ENCODE data around the gene TMEM86B.
"Not testable (repeated sequence)": the region's sequence is repeated elsewhere in the genome, so short reads cannot be mapped to it uniquely, and the experiment has no call there.

Gene TMEM86B

GRCh38 chr19:55241143-55241934 is 12.8 kb upstream of the TMEM86B start:
- DNase-seq, result no peak

- no peak for DNase-seq
Measured at GRCh38 chr19:55240713-55241020, 12.1 kb upstream of the TMEM86B start.

- DNase-seq, result no peak
Measured at GRCh38 chr19:55239004-55239403, 10.4 kb upstream of the TMEM86B start.

GRCh38 chr19:55238030-55238429 is 9.5 kb upstream of the TMEM86B start:
- no peak for DNase-seq

GRCh38 chr19:55232986-55233385 is 4.4 kb upstream of the TMEM86B start:
- no peak for DNase-seq

GRCh38 chr19:55232286-55232602 is 3.7 kb upstream of the TMEM86B start:
- DNase-seq, result no peak

DNA sequence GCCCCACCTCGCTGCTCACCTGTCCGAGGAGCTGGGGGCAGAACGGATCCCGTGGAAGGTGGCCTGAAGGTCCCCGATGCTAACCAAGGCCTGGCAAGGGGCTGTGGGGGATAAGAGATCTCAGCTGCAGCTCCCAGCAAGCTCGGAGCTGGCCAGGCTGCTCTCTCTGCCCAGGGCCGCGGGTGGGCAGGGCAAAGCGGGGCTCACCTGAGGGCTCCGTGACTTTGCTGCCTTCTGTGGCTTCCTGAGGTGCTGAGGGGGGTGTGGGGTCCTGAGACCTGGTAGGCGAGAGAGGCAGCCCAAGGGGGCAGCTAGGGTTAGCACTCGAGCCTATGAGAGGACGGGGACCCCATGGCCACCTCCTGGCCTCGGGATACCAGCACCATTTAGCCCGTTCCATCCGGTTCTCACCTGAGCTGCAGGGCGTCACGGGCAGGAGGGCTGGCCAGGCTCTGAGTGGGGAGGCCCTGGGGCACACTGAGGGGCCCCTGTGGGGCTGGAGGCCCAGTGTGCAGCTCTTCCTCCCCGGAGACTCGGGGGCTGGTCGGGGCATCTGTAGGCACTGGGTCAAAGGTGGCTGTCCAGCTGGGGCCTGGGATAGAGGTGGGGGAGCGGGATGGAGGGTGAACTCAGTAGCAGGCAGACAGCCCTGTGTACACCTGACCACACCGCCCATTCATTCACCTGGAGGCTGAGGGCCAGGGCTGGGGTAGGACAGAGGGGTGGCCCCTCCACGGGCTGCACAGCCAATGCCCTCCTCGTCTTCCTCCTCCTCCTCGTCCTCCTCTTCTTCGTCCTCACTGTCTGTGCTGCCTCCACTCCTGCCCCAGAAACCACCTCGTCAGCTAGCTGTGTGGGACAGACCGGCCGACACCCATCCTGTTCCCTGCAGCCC is 3.1 kb upstream of the TMEM86B start:
- no peak for DNase-seq

GRCh38 chr19:55230780-55231179 is 2.2 kb upstream of the TMEM86B start:
- DNase-seq, result no peak

GRCh38 chr19:55230329-55230728 is 1.8 kb upstream of the TMEM86B start:
- no peak for DNase-seq

- DNase-seq, result no peak
Measured at GRCh38 chr19:55229789-55230182, 1.2 kb upstream of the TMEM86B start.

DNA sequence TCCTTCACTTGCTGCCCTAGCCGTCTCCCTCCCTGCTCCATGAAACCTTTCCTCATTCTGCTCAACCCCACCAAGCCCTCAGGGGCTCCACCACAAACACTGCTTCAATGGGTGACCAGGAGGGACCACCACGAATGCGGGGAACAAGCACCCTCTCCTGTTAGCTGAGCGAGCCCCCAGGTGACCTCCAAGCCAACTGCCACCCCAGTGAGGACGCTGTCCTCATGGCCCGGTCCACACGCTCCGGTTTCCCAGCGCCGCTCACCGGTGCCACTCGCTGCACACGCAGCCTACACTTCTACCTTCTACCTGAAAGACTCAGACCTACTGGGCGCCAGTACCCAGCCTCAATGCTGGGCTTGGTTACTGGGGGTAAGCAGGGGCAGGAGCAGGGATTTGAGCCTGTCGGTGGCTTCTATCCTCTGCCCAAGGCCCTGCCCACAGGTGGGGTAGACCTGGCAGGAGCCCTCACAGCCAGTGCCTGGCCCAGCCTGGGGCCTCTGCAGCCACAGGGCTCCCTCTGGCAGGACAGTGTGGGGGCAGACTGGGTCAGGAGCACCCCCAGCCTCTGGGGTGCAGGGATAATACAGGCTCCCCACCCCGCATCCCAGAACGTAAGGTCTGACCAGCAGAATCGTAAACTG is 704 bp upstream of the TMEM86B start:
- DNase-seq, result no peak

- no peak for DNase-seq
Measured at GRCh38 chr19:55228015-55228391, 560 bp downstream of the TMEM86B start.

DNA sequence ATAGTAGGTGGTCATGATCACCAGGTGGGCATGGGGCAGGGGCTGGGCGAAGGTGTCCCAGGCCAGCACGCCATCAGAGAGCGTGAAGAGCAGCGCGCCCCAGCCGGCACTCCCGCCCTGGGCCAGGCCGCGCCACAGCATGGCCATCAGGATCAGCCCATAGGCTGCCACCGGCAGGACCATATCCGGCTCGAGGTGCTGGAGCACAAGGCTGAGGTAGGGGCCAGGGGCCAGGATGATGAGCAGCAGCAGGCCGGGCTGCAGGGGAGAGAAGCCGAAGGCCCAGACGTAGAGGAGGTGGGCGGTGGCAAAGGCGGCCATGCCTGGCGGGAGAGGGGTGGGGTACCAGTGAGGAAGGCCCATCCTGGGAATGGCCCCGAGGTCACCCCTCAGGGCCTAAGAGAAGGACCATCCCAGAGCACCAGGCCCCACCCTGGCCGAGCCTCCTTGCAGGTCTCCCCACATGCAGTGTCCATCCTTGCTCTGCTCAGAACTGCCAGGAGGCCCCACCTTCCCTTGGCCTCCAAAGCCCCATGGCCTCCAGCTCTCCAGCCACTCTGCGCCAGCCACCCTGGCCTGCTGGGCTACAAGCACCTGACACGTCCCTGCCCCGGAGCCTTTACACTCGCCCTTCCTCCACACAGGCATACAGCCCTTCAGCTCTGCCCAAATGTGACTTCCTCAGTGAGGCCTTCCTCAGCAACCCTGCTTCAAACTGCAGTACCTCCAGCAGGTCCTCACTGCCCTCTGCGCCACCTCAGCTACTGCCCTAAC is 1.1 kb downstream of the TMEM86B start:
- DNase-seq, result no peak

GRCh38 chr19:55226788-55227187 is 1.8 kb downstream of the TMEM86B start:
- no peak for DNase-seq

DNA sequence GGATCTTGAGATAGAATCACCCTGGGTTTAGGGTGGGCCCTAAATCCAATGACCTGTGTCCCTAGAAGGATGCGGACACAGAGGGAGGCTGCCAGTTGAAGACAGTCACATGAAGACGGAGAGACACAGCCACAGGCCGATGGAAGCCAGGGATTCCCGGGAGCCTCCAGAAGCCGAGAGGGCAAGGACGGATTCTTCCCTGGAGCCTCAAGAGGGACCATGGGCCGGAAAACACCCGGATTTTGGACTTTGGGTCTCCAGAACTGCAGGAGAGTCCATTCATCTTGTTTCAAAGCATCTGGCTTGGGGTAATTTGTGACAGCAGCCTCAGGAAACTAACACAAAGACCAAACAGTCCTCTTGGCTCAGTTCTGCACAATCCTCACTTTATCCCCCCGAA is 2.3 kb downstream of the TMEM86B start:
- DNase-seq, result no peak

GRCh38 chr19:55225415-55225958 is 3.1 kb downstream of the TMEM86B start:
- no peak for DNase-seq

DNA sequence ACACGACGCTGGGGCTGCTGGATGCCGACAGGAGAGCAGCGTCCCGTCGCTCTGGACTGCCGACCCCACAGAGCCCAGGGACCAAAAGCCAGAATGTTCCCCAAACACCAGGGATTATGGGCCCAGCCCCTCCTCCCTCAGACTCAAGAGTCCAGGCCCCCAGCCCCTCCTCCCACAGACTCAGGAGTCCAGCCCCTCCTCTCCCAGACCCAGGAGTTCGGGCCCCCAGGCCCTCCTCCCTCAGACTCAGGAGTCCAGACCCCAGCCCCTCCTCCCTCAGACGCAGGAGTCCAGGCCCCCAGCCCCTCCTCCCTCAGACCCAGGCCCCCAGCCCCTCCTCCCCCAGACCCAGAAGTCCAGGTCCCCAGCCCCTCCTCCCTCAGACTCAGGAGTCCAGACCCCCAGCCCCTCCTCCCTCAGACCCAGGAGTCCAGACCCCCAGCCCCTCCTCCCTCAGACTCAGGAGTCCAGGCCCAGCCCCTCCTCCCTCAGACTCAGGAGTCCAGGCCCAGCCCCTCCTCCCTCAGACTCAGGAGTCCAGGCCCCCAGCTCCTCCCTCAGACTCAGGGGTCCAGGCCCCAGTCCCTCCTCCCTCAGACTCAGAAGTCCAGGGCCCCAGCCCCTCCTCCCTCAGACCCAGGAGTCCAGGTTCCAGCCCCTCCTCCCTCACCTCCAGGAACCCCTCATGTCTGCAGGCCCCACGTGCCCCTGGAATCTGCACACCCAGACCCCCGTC is 3.7 kb downstream of the TMEM86B start:
- DNase-seq, result not testable (repeated sequence)

GRCh38 chr19:55224038-55224665 is 4.4 kb downstream of the TMEM86B start:
- DNase-seq, result no peak

DNA sequence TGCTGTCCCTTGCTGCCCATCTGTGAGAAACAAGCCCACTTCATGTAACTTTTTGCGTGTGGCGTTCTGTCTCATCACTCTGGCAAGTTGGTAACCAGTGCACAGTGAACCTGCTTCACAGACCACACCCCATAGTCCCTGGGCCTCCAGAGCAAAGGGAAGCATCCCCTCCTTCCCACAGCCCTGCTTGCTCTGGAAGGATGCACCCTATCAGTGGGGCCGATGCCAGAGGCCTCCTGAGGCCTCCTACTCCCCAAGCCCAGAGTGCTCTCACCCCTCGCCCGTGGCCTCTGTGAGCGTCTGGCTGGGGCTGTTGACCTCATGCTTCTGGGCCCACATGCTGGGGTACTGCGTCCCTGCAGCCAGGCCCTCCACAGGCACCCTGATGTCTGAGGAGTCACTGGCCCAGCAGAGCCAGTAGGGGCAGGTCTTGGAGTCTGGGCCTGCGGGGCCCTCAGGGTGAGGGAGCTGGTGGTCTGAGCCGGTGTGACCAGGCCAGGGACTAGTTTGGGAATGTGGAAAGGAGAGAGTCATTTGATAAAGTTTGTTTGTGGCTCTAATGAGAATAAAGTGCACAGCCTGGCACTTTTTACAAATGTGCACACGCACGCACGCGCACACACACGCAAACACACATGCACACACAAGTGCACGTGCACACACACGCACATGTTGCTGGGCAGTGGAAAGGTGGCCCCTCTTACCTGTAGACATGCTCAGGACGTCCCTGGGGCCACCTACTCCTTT is 5.1 kb downstream of the TMEM86B start:
- no peak for DNase-seq

DNA sequence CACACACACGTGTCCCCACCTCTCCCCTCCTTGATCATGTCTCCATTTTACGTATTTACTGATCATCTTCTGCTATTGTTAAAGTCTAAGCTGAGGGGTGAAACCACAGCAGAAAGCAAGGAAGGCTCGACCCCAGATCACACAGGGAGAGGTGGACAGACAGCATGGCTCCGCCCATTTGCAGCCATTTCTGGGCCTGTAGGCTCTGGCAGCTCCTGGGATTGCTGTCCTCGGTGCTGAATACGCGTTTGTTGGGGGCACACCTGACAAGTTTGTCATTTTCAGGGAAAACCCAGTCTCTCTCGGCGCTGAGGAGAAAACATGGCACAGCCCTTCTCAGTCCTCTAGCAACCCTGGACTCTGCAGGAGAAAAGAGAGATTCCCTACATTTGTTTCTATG is 8.0 kb downstream of the TMEM86B start:
- DNase-seq, result no peak

Data from DMS 273 treated with DMSO at 0.1 percent for 48 hours (cell line).